Stimulated activated naive CD4-positive, alpha-beta T cell treated with Interleukin-2 at 50 U/mL for 16 hours (primary cell): Measurements from ENCODE around the gene HERC3.
"Not testable (repeated sequence)": the region's sequence is repeated elsewhere in the genome, so short reads cannot be mapped to it uniquely, and the experiment has no call there.

Experiments used
- DNase-seq: peaks from one replicate; lab custom pipeline; 2025; lab: John Stamatoyannopoulos, UW

The HERC3 gene

GRCh38 chr4:88609387-88609786 is 17.1 kb downstream of the HERC3 start:
- no peak for DNase-seq

- not testable (repeated sequence) for DNase-seq
These were observed 17.5 kb downstream of the HERC3 start for GRCh38 chr4:88609794-88610193.

DNA sequence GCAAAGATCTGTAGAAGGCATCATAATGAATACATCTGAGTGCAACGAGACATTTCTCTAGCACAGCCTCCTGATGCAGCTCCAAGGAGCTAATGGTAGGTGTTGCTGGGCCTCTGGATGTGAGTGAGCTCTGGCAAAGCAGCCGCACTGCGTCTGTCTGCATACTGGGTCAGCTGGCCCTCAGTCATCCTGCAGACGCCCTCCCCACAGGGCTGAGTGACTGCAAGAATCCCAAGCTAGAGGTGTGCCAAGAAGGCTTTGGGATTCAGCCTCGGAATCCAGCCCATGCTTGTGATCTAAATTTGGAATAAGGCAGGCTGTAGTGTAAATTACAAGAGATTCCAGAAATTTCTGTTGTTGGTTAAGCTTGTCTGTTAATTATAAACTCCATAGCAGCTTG is 18.5 kb downstream of the HERC3 start:
- no peak for DNase-seq

DNA sequence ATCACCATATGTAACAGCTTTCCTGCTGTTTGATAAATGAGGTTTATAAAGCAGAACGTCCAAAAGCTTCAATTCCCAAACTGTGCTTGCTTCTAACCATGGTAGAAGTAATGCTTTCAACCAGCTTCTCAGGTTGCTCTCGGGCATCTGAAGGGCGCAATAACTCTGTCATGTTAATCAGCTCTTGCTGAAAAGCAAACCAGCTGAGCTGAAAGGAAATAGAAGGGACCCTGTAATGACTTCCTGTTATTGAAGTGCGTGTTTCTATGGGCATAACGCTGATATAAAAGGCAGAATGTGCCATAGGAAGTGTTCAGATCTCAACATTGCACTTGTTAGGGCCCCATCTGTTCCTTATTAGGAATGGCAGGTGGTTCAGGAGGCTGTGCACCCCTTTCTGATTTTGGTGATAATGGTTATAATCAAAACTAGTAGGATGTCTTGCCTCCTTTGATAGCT is 21.2 kb downstream of the HERC3 start:
- DNase-seq: peak; percentile 6

- DNase-seq: no peak
These were observed 21.8 kb downstream of the HERC3 start for GRCh38 chr4:88614058-88614457.

DNA sequence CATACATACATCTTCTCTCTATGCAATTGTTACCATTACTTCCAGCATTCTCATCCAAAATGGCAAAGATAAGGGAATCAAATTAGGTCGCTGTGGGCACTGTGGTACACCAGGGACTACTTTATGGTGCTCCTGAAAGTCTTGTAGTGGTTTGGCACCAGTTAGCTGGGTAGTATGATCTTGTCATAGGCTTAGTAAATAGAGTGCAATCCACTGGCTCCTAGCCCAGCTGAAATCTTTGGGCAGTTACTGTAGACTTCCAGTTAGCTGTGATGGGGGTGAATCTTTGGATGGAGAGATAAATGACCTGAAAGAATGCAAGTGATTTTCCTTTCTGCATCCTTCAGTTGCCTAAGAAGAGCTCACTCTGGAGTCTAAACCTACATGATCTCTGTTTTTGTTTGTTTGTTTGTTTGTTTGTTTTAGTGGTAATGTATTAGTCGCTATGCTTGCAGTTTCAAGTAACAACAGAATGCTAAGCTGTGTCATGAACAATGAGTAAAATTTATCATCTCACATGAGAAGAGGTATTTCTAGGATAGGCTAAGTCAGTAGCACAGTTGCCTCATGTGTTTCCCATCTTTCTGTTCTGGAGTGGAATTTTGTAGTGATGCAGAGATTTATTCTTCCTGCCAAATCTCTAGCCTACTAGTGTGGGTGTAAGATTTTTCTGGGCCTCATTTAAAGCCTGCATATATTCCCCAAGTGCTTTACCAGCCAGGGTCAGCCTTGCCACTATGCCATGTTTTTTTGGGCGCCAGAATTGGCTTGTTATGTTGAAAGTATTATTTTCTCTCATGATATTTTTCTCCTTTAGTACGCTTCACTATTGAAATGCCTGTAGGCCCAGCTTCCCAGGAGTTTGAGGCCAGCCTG is 24.2 kb downstream of the HERC3 start:
- no peak for DNase-seq

DNA sequence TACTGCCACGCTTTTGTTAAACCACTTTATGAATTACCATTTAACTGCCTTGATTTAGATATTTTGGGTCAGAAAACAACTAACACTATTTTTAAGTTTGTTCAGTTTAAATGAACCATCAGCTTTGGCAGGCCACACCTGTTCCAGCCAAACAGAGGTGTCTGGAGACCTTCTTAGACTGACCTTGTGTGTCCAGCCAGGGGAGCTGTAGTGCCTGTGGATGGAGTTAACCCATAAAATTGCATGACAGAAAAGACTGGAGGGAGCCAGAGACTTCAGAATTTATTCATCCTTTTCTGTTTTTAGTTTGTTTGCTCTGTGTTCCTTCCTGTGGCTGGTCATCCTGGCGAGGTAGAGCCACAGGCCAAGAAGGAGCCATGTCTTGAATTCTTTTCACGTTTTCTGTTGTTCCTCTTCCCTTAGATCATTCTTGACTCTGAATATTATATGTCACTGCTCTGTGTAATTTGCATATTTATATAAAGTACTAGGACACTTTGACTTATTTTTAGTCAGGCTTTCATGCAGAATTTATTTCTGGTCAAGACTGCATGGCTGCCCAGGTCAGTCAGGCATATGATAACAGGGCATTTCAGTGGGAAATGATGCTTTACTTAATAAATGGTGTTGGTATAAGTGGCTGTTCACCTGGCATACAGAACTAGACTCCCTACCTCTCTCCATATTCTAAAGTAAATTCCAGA is 26.7 kb downstream of the HERC3 start:
- no peak for DNase-seq

- no peak for DNase-seq
These were observed 27.7 kb downstream of the HERC3 start for GRCh38 chr4:88619971-88620370.

- DNase-seq: no peak
These were observed 29.6 kb downstream of the HERC3 start for GRCh38 chr4:88621763-88622327.

DNA sequence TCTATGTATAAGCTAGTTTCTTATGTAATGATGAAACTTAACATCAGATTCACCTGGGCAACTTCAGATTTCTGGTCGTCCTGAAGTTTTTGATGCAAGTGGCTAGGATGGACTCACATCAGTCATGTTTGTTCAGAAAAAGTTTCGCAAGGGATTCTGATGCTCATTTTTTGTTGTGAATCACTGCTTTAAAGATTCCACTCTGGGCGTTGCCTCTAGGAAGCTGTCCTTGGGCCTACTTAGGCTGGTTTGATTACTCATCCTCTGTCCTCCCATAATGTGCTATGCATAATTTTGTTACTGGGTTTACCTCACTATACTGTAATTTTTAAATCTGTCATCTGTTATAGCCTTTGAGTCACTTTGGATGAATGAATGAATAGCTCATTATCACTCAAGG is 30.8 kb downstream of the HERC3 start:
- DNase-seq: no peak

- no peak for DNase-seq
These were observed 36.5 kb downstream of the HERC3 start for GRCh38 chr4:88628746-88629145.

DNA sequence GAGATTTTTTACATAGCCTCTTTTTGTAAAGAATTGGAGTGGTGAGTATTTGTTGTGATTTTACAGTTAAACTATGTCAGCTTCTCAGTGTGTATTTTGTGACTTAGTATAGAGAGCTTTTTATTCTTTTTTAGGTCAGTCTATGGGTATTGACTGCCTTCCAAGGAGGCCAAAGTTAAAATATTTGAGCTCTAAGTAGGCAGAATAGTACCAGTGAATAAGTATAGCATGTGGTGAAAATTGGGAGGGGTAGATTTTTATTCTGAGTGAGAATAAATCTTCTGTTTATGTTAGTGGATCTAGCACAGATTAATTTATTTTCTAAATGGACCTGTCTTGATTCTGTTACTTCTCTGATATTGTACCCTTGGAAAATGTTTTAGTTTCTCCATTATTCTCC is 37.5 kb downstream of the HERC3 start:
- no peak for DNase-seq

DNA sequence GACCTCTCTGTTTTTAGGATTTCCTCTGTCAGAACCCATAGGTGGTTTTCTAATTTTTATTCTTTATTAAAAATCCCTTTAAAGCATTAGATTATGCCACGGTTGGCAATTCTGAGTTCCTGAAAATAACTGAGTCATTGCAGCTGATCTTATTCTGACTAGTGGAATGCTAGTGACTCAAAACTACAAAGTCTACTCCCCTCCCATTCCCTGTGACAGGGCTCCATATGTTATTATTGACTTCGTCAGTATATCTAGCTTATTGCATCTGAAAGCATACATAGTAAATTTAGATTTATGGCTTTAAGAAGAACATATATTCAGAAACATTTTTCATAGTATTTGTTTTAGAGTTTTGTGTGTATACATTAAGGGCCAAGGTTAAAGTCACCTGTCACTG is 38.5 kb downstream of the HERC3 start:
- no peak for DNase-seq

GRCh38 chr4:88643932-88644331 is 51.7 kb downstream of the HERC3 start:
- DNase-seq: no peak

DNA sequence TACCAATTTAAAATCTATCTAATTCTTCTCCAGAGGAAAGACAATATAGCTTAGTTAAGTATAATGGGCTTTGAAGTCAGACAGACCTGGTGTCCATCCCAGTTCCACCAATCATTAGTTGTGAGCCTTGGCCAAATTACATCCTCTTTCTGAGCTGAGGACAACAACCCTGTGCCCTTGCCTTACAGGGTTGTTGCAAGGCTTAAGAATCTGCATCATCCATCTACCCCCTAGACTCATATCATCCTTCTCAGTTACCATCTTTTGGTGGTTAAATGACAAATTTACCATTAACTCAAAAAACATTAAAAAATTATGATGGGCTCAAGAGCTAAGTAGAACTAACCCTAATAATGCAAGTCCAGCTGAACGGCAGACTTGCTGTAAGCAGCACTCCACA is 53.7 kb downstream of the HERC3 start:
- DNase-seq: no peak

- no peak for DNase-seq
These were observed 54.4 kb downstream of the HERC3 start for GRCh38 chr4:88646528-88647280.

DNA sequence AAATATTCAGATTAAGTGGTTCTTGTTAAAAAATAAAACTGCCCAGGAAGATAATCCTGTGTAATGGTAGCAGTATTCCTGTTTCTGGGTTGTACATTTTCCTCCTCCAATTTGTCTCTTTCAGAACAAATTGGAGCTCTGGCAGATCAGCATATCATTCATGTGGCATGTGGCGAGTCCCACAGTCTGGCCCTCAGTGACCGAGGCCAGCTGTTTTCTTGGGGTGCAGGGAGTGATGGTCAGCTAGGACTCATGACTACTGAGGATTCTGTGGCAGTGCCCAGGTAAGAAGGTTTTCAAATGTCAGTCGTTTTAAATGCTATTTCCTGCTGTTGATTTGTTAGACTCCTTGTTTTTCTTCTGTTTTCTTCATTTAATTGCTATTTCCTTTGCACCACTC is 57.4 kb downstream of the HERC3 start:
- no peak for DNase-seq

- DNase-seq: no peak
These were observed 61.2 kb downstream of the HERC3 start for GRCh38 chr4:88653371-88653946.

DNA sequence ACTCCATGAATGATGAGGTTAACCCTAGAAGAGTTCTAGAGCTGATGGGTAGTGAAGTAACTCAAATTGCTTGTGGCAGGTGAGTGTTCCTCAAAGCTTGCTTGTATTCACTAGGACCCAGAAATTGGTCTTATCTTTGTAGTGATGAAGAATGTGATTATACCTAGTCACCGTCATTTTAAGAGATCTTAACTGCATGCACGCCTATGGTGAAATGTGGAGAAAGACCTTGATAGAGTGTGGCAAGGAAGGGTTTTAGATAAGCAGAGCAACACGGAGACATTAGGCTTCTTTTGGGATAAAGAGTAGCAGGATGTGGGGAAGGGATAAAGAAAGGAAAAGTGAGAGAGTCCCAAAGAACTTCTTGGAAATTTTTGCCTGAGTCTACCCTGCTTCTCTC is 62.9 kb downstream of the HERC3 start:
- DNase-seq: no peak

GRCh38 chr4:88659055-88659889 is 67.0 kb downstream of the HERC3 start:
- DNase-seq: no peak

- DNase-seq: no peak
These were observed 67.6 kb downstream of the HERC3 start for GRCh38 chr4:88659890-88660208.
